ENCODE measurements around the gene PLPPR1.

GRCh38 chr9:101226803-101227202 lies 198.3 kb downstream of the PLPPR1 start:
- TF ChIP-seq ELK4 (CRISPR knock-in tag; IDR thresholded peaks at IDR 0.05; ENCODE audit: borderline replicate concordance), result no peak
- TF ChIP-seq POLR2A (IDR thresholded peaks at IDR 0.05; ENCODE audit: insufficient read depth in 1 of 2, low read depth in 2 of 2, low read length in 2 of 2), result no peak
- TF ChIP-seq MAX (IDR thresholded peaks at IDR 0.05), result no peak
- TF ChIP-seq HOXA9 (CRISPR knock-in tag; IDR thresholded peaks at IDR 0.05; ENCODE audit: borderline replicate concordance), result no peak
